Measurements from ENCODE around the gene ODAD3. TPM values are rescaled to one million over a fixed set of nuclear protein-coding genes. Genes with fewer than 3 reads are reported as not detected.
A peak's percentile ranks its signal among the peaks of the same experiment; 100 is the strongest.
"Not testable (repeated sequence)": the region's sequence is repeated elsewhere in the genome, so short reads cannot be mapped to it uniquely, and the experiment has no call there.

The ODAD3 gene
- total and polyA plus RNA-seq, 9 donors = 0.18 to 5.4 (median 0.56) TPM

DNA sequence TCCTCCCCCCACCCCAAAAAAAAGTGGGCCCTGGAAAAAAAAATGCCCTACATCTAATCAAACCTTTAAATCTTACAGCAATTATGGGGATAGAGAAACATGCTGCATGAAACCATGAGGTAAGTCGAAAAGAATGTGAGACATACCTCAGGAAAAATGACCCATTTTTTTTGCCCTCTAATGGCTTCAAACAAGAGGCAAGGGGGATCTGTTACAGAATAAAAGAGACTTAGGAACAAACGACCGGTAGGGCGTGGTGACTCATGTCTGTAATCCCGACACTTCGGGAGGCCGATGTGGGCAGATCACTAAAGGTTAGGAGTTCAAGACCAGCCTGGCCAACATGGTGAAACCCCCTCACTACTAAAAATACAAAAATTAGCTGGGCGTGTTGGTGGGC lies 24.2 kb downstream of the ODAD3 start:
- H3K27ac ChIP-seq = no peak overlapping the region
- no peaks in the 10 kb centered on the region for H3K36me3 ChIP-seq
- WGBS, 3 donors = 60 to 71% (median 61%) methylated on average over 8 of the region's 8 CpGs
- H3K4me1 ChIP-seq (ENCODE audit: insufficient read depth) = peaks cover 6% of the 10 kb centered on the region
- no peaks in the 10 kb centered on the region for H3K27me3 ChIP-seq
- no peak for TF ChIP-seq EP300 (IDR thresholded peaks at IDR 0.05)
- TF ChIP-seq, protein P1, sequence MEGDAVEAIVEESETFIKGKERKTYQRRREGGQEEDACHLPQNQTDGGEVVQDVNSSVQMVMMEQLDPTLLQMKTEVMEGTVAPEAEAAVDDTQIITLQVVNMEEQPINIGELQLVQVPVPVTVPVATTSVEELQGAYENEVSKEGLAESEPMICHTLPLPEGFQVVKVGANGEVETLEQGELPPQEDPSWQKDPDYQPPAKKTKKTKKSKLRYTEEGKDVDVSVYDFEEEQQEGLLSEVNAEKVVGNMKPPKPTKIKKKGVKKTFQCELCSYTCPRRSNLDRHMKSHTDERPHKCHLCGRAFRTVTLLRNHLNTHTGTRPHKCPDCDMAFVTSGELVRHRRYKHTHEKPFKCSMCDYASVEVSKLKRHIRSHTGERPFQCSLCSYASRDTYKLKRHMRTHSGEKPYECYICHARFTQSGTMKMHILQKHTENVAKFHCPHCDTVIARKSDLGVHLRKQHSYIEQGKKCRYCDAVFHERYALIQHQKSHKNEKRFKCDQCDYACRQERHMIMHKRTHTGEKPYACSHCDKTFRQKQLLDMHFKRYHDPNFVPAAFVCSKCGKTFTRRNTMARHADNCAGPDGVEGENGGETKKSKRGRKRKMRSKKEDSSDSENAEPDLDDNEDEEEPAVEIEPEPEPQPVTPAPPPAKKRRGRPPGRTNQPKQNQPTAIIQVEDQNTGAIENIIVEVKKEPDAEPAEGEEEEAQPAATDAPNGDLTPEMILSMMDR (IDR thresholded peaks at IDR 0.05) = no peak
- TF ChIP-seq POLR2A (IDR thresholded peaks at IDR 0.05) = no peak
- intact Hi-C loops (cut with DNase I) = no loop called here
- H3K4me3 ChIP-seq = no peak overlapping the region
- no peak for DNase-seq
- no peaks in the 10 kb centered on the region for H3K9me3 ChIP-seq

DNA sequence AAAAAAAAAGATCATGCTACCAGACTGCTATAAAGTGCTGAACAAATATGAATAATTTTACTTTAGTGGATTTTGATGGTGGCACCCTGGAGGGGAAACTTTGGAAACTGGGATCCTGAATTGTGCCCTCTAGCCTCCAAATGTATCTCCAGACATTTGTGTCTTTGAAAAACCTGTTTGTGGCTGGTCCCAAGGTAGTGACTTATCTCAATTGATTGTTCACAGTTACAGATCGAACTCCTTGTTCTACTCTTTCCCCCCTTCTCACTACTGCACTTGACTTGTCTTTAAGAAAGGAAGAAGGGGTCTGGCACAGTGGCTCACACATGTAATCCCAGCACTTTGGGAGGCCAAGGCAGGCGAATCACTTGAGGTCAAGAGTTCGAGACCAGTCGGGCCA lies 26.3 kb downstream of the ODAD3 start:
- H3K27me3 ChIP-seq = no peaks in the 10 kb centered on the region
- H3K36me3 ChIP-seq = no peaks in the 10 kb centered on the region
- H3K4me1 ChIP-seq (ENCODE audit: insufficient read depth) = peaks cover 6% of the 10 kb centered on the region
- 82 to 84% (median 83%) methylated on average over 4 of the region's 4 CpGs for WGBS, 3 donors
- no peak for TF ChIP-seq EP300 (IDR thresholded peaks at IDR 0.05)
- TF ChIP-seq POLR2A (IDR thresholded peaks at IDR 0.05) = no peak
- TF ChIP-seq, protein P1 (IDR thresholded peaks at IDR 0.05) = no peak
- intact Hi-C loops (cut with DNase I) = no loop called here
- H3K9me3 ChIP-seq = no peaks in the 10 kb centered on the region
- no peak for DNase-seq
- H3K27ac ChIP-seq = no peak overlapping the region
- no peak overlapping the region for H3K4me3 ChIP-seq

DNA sequence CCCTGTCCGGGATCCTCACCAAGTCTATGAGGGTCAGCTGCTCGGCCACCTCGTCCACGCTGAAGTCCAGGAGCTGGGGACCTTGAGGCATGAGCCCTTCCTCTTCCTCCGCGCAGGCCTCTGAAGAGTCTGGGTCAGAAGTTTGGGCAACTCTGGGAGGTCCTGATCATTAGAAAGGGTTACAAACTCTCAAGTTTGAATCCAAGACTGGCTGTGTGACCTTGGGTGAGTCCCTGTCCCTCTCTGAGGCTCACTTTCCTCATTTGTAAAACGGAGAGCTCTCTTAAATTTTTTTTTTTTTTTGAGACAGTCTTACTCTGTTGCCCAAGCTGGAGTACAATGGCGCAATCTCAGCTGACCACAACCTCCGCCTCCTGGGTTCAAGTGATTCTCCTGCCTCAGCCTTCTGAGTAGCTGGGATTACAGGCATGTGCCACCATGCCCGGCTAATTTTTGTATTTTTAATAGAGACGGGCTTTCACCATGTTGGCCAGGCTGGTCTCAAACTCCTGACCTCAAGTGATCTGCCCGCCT lies 28.2 kb downstream of the ODAD3 start:
- H3K4me1 ChIP-seq (ENCODE audit: insufficient read depth); H3K27me3 ChIP-seq; H3K27ac ChIP-seq; H3K36me3 ChIP-seq; H3K9me3 ChIP-seq; H3K4me3 ChIP-seq; intact Hi-C loops (cut with DNase I); DNase-seq: not testable (repeated sequence)
- 67 to 69% (median 68%) methylated on average over 12 of the region's 12 CpGs for WGBS, 3 donors

DNA sequence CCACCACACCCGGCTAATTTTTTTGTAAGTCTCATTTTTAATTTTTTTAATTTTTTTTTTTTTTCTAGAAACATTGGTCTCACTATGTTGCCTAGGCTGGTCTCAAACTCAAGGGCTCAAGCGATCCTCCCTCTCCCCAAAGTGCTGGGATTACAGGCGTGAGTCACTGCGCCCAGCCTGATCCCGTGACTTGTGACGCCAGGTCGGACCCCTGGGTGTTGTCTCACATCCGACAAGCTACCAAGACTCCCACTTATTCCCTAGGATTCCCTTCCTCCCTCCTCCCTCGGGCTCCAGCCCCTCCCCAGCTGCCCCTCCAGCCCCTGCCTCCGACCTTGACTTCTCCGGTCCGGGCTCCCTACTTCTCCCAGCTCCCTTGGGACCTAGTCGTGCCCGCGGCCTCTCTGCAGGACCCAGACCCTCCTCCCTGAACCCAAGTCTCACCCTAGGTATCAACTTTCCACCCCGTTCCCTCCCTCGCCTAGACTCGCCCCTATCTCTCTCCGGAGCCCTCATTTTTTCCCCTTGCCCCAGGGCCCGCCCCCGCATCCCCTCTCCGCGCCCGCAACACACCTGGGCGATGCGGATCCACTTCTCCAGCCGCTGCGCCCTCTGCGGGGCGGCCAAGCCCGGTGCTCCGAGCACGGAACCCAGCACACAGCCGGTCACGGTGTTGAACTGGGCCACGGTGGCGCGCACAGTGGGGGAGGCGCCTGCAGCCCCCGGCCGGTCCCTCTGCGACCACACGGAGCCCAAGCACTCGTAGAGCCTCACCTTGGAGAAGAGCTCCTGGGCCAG lies 28.9 kb downstream of the ODAD3 start:
- Histone ChIP-seq H3K27me3 (no peaks in the 10 kb centered on the region), H3K36me3 (no peaks in the 10 kb centered on the region), H3K9me3 (no peaks in the 10 kb centered on the region), H3K4me1 (ENCODE audit: insufficient read depth) (peaks cover 6% of the 10 kb centered on the region), H3K4me3 (no peak overlapping the region), H3K27ac (no peak overlapping the region)
- no peak for TF ChIP-seq POLR2A (IDR thresholded peaks at IDR 0.05)
- TF ChIP-seq, protein P1 (IDR thresholded peaks at IDR 0.05) = peak in 1 of 3 donors; percentile 43
- intact Hi-C loops (cut with DNase I) = no loop called here
- peak in 2 of 5 donors; percentile 47 to 49 for DNase-seq
- whole genome bisulfite sequencing, 3 donors = 9 to 19% (median 13%) methylated on average over 44 of the region's 44 CpGs

- Histone ChIP-seq H3K27ac (no peak overlapping the region), H3K4me3 (no peak overlapping the region), H3K4me1 (ENCODE audit: insufficient read depth) (peaks cover 6% of the 10 kb centered on the region), H3K36me3 (no peaks in the 10 kb centered on the region), H3K9me3 (no peaks in the 10 kb centered on the region), H3K27me3 (no peaks in the 10 kb centered on the region)
- WGBS, 3 donors = 55 to 56% (median 56%) methylated on average over 9 of the region's 9 CpGs
- TF ChIP-seq EP300 (IDR thresholded peaks at IDR 0.05) (no peak), POLR2A (IDR thresholded peaks at IDR 0.05) (no peak)
- intact Hi-C loops (cut with DNase I) = no loop called here
- DNase-seq = no peak
These were observed 30.2 kb downstream of the ODAD3 start for GRCh38 chr19:11404588-11405222.
